ENCODE measurements around the gene CHD3.
A peak's percentile ranks its signal among the peaks of the same experiment; 100 is the strongest.
"Not testable (repeated sequence)": the region's sequence is repeated elsewhere in the genome, so short reads cannot be mapped to it uniquely, and the experiment has no call there.

CHD3 gene

DNA sequence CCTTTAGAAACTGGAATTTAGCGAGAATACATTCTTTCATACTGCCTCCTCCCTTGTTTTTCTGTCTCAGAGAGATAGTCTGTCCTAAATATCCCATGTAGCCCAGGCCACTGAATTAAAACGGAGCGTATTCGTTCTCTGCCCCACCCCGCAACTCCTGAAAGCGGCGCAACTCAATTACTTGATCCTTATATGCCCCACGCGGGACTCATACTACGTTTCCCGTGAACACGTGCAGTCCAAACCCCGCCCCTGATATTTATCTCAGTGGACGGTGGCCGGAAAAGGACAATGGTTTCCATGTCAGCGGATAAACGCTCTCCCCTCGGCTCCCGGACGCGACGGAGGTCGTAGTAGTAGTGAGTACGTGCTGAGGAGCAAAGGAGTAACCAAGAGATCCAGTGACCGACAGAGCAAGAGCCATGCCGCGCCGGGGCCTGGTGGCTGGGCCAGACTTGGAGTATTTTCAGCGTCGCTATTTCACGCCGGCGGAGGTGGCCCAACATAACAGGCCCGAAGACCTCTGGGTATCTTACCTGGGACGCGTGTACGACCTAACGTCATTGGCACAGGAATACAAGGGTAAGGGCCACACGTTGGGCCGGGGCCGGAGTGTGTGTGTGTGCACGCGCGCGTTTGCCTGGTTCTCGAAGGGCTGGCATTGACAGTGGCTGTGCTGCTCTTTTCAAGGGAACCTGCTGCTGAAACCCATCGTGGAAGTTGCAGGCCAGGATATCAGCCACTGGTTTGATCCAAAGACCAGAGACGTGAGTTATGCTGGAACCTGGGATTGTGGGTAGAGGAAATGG is 30.7 kb upstream of the CHD3 start, which contains the start of gene CYB5D1:
CYB5D1 (plus strand) TSS at position 291 of the 809 bp plus-strand sequence; CDS start at position 423, 132 bp downstream.
- no peaks in the 10 kb centered on the region for H3K27me3 ChIP-seq (replicated peaks; ENCODE audit: control insufficient read depth, insufficient read depth, low read length)
- peak; percentile 97 for DNase-seq (ENCODE audit: low read depth)
- no peaks in the 10 kb centered on the region for H3K9me3 ChIP-seq (ENCODE audit: control insufficient read depth, low read length)
- peak within 1 kb of the TSS; percentile 97 for H3K9ac ChIP-seq (ENCODE audit: low read length)
- H3K4me3 ChIP-seq (ENCODE audit: low read length): peak within 1 kb of the TSS; percentile 82
- peaks cover 9% of the 10 kb centered on the region for H3K36me3 ChIP-seq (ENCODE audit: control insufficient read depth, insufficient read depth, low read length, severe bottlenecking)
- H3K4me1 ChIP-seq (ENCODE audit: control insufficient read depth, insufficient read depth, low read length): peaks cover 28% of the 10 kb centered on the region

DNA sequence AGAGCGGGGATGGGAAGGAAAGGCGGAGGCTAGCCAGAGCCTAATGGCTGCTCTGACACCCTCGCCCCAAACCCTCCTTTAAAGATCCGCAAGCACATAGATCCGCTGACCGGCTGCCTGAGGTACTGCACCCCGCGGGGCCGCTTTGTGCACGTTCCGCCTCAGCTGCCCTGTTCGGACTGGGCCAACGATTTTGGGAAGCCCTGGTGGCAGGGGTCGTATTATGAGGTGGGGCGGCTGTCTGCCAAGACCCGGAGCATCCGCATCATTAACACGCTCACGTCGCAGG is 30.1 kb upstream of the CHD3 start:
- Histone ChIP-seq H3K9ac (ENCODE audit: low read length) (peak overlapping the region; percentile 97), H3K36me3 (ENCODE audit: control insufficient read depth, insufficient read depth, low read length, severe bottlenecking) (peaks cover 4% of the 10 kb centered on the region), H3K4me1 (ENCODE audit: control insufficient read depth, insufficient read depth, low read length) (peaks cover 28% of the 10 kb centered on the region), H3K27me3 (replicated peaks; ENCODE audit: control insufficient read depth, insufficient read depth, low read length) (no peaks in the 10 kb centered on the region), H3K9me3 (ENCODE audit: control insufficient read depth, low read length) (no peaks in the 10 kb centered on the region), H3K4me3 (ENCODE audit: low read length) (peak overlapping the region; percentile 82)
- DNase-seq (ENCODE audit: low read depth): peak; percentile 80

DNA sequence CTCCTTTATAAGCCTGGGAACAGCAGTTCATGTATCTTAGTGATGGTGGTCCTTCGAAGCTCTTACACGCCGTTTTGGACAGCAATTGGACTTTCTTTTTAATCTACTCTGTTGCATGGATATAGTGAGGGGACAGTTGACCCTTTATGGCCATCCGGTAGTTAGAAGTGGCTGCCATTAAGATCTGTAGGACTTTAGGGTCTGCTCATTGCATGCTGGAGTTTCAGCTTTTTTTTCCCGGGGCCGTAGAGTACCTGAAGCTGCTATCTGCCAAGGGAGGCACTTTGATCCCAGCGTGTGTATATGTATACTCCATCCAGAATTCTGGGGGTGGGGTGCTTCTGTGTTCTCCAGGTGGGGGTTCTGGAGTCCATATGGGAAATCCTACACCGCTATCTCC is 29.6 kb upstream of the CHD3 start:
- DNase-seq (ENCODE audit: low read depth): no peak
- Histone ChIP-seq H3K9ac (ENCODE audit: low read length) (peak overlapping the region; percentile 97), H3K36me3 (ENCODE audit: control insufficient read depth, insufficient read depth, low read length, severe bottlenecking) (peaks cover 7% of the 10 kb centered on the region), H3K4me1 (ENCODE audit: control insufficient read depth, insufficient read depth, low read length) (peaks cover 28% of the 10 kb centered on the region), H3K9me3 (ENCODE audit: control insufficient read depth, low read length) (no peaks in the 10 kb centered on the region), H3K4me3 (ENCODE audit: low read length) (peak overlapping the region; percentile 82), H3K27me3 (replicated peaks; ENCODE audit: control insufficient read depth, insufficient read depth, low read length) (no peaks in the 10 kb centered on the region)

DNA sequence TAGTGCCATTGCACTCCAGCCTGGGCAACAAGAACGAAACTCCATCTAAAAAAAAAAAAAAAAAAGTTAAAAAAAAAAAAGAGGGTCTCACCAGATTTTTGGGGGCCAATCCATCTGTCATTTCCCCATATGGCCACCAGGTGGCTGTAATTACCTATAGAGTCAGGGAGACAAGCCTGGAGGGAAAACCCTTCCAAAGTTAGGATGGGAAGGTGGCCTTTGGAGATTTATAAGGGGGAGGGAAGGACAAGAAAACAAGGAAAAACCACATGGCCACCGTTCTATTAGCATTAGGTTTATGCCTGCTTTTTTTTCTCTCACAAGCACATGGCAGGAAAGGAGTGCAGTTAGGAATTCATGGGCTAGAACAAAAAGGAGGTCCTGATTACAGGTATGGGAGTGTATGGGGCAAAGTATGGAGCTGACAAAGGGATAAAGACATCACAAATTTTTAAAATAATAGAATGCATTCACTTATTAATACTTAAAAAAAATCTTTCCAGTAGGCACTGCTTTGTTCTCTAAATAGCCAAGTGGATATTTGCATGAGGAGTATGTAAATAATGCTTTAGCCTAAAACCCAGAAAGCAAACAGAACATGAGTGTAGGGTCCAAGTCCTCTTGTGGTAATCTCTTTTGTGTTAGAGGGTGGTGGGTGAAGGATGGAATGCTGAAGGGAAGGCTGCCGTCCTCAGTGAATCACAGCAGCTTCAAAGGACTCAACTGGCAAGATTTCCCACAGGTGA is 25.7 kb upstream of the CHD3 start:
- H3K27me3 ChIP-seq (replicated peaks; ENCODE audit: control insufficient read depth, insufficient read depth, low read length): no peaks in the 10 kb centered on the region
- H3K9ac ChIP-seq (ENCODE audit: low read length): no peak overlapping the region
- peaks cover 11% of the 10 kb centered on the region for H3K4me1 ChIP-seq (ENCODE audit: control insufficient read depth, insufficient read depth, low read length)
- no peaks in the 10 kb centered on the region for H3K9me3 ChIP-seq (ENCODE audit: control insufficient read depth, low read length)
- no peak overlapping the region for H3K4me3 ChIP-seq (ENCODE audit: low read length)
- peak; percentile 83 for DNase-seq (ENCODE audit: low read depth)
- peaks cover 10% of the 10 kb centered on the region for H3K36me3 ChIP-seq (ENCODE audit: control insufficient read depth, insufficient read depth, low read length, severe bottlenecking)

DNA sequence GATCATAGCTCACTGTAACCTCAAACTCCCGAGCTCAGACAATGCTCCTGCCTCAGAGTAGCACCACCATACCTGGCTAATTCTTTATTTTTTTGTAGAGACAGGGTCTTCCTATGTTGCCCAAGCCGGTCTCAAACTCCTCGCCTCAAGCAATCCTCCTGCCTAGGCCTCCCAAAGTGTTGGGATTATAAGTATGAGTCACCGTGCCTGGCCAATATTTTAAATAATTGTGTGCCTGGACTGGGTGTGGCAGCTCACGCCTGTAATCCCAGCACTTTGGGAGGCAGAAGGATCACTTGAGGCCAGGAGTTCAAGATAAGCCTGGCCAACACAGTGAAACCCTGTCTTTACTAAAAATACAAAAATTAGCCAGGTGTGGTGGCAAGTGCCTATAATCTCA is 24.2 kb upstream of the CHD3 start:
- H3K4me3 ChIP-seq (ENCODE audit: low read length); H3K9me3 ChIP-seq (ENCODE audit: control insufficient read depth, low read length); H3K27me3 ChIP-seq (replicated peaks; ENCODE audit: control insufficient read depth, insufficient read depth, low read length); H3K36me3 ChIP-seq (ENCODE audit: control insufficient read depth, insufficient read depth, low read length, severe bottlenecking); DNase-seq (ENCODE audit: low read depth); H3K4me1 ChIP-seq (ENCODE audit: control insufficient read depth, insufficient read depth, low read length); H3K9ac ChIP-seq (ENCODE audit: low read length): not testable (repeated sequence)

DNA sequence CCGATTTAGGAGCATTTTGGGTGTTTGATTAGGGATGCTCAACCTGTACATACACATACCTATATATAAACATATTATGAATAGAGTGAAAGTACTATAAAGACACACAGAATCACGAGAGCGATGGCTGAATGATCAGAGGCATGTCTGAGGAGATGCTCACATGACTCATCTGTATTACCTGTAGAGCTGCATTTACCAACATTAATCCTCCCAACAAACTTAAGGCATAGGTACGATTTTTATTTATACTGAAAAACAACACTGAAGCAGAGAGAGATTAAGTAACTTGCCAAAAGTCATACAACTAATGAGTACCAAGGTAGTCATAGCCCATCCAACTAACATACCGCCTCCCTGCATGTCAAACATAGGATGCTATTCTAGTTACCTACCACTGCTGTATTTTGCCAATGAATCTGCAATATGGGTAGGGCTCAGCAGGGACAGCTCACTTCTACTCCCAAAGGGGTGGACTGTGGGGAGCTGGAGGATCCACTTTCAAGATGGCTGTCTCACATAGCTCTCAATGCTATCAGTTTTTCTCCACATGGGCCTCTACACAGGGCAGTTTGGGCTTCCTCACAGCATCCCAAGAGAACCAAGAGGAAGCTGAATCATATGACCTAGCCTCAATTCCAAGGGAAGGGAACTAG is 23.5 kb upstream of the CHD3 start:
- Histone ChIP-seq H3K4me1 (ENCODE audit: control insufficient read depth, insufficient read depth, low read length) (no peaks in the 10 kb centered on the region), H3K4me3 (ENCODE audit: low read length) (no peak overlapping the region), H3K36me3 (ENCODE audit: control insufficient read depth, insufficient read depth, low read length, severe bottlenecking) (peaks cover 10% of the 10 kb centered on the region), H3K27me3 (replicated peaks; ENCODE audit: control insufficient read depth, insufficient read depth, low read length) (no peaks in the 10 kb centered on the region), H3K9me3 (ENCODE audit: control insufficient read depth, low read length) (no peaks in the 10 kb centered on the region), H3K9ac (ENCODE audit: low read length) (no peak overlapping the region)
- DNase-seq (ENCODE audit: low read depth): no peak

DNA sequence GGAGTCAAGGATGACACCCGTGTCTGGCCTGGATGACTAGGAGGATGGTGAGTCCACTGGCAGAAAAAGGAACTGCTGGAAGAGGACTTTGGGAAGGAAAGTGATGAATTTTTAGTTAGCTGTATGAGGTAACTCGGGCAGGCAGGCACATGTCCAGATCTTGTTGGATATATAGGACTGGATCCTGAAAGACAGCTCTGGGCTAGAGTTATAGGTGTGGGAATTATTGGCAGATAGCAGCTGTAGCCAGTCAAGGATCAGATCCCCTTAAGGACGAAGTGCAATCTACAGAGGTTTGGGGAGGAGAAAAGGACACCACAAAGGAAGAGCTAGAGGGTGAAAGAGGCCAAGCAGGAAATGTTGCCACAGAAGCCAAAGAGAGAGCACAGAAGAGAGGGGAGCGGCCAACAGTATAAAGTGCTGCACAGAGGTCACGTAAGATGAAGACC is 20.7 kb upstream of the CHD3 start:
- DNase-seq (ENCODE audit: low read depth): no peak
- H3K9me3 ChIP-seq (ENCODE audit: control insufficient read depth, low read length): no peaks in the 10 kb centered on the region
- peaks cover 7% of the 10 kb centered on the region for H3K36me3 ChIP-seq (ENCODE audit: control insufficient read depth, insufficient read depth, low read length, severe bottlenecking)
- no peak overlapping the region for H3K4me3 ChIP-seq (ENCODE audit: low read length)
- no peaks in the 10 kb centered on the region for H3K4me1 ChIP-seq (ENCODE audit: control insufficient read depth, insufficient read depth, low read length)
- H3K27me3 ChIP-seq (replicated peaks; ENCODE audit: control insufficient read depth, insufficient read depth, low read length): no peaks in the 10 kb centered on the region
- no peak overlapping the region for H3K9ac ChIP-seq (ENCODE audit: low read length)

DNA sequence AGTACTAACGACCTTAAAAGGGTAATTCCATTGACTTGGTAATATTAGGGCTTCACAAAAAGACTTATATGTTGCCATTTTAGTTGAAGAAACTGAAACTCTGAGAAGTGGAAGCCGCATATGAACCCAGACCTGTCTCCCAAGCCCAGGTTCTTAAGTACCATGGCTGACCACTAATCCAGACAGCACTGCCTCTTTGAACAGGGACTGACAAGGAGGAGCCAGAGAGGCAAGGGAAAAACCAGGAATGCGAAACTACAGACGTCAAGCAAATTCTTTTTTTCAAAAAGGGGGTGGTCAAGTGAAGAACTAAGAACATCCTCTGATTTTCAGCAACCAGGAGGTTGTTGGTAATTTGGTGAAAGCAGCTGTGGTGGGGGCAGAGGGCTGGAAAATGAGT is 15.5 kb upstream of the CHD3 start:
- Histone ChIP-seq H3K4me1 (ENCODE audit: control insufficient read depth, insufficient read depth, low read length) (no peaks in the 10 kb centered on the region), H3K27me3 (replicated peaks; ENCODE audit: control insufficient read depth, insufficient read depth, low read length) (no peaks in the 10 kb centered on the region), H3K9me3 (ENCODE audit: control insufficient read depth, low read length) (no peaks in the 10 kb centered on the region), H3K9ac (ENCODE audit: low read length) (no peak overlapping the region), H3K4me3 (ENCODE audit: low read length) (no peak overlapping the region), H3K36me3 (ENCODE audit: control insufficient read depth, insufficient read depth, low read length, severe bottlenecking) (no peaks in the 10 kb centered on the region)
- no peak for DNase-seq (ENCODE audit: low read depth)

DNA sequence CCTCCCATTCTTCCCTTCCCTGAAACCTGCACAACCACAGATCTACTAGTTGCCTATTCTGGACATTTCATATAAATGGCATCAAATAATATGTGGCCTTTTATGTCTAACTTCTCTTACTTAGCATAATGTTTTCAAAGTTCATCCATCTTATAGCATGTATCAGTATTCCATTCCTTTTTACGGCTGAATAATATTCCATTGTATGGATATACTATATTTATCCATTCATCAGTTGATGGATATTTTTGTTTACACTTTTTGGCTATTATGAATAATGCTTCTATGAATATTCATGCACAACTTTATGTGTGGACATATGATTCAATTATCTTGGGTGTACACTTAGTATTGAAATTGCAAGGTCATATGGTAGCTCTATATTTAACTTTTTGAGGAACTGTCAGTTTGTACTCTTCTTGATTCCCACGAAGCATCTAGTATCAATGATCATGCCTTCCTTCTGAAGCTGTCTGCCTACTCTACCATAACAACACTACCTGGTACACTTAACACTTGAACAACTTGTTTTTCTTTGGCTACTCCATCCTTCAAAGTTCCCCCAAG is 12.7 kb upstream of the CHD3 start:
- H3K27me3 ChIP-seq (replicated peaks; ENCODE audit: control insufficient read depth, insufficient read depth, low read length): no peaks in the 10 kb centered on the region
- no peak overlapping the region for H3K9ac ChIP-seq (ENCODE audit: low read length)
- H3K9me3 ChIP-seq (ENCODE audit: control insufficient read depth, low read length): no peaks in the 10 kb centered on the region
- DNase-seq (ENCODE audit: low read depth): no peak
- H3K36me3 ChIP-seq (ENCODE audit: control insufficient read depth, insufficient read depth, low read length, severe bottlenecking): peaks cover 13% of the 10 kb centered on the region
- no peaks in the 10 kb centered on the region for H3K4me1 ChIP-seq (ENCODE audit: control insufficient read depth, insufficient read depth, low read length)
- H3K4me3 ChIP-seq (ENCODE audit: low read length): no peak overlapping the region

DNA sequence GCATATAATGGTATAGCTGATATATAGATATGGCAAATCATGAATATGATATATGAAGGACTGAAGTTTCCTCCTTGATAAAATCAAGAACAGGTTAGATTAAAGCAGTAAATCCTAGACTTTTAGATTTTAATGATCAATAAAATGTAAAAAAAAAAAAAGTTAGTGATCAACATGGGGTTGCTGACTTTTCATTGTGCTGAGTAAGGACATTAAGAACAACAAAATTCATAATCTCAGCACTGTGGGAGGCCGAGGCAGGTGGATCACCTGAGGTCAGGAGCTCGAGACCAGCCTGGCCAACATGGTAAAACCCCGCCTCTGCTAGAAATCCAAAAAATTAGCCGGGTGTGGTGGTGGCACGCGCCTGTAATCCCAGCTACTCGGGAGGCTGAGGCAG is 10.4 kb upstream of the CHD3 start:
- H3K27me3 ChIP-seq (replicated peaks; ENCODE audit: control insufficient read depth, insufficient read depth, low read length): no peaks in the 10 kb centered on the region
- H3K4me1 ChIP-seq (ENCODE audit: control insufficient read depth, insufficient read depth, low read length): no peaks in the 10 kb centered on the region
- DNase-seq (ENCODE audit: low read depth): no peak
- no peak overlapping the region for H3K9ac ChIP-seq (ENCODE audit: low read length)
- H3K36me3 ChIP-seq (ENCODE audit: control insufficient read depth, insufficient read depth, low read length, severe bottlenecking): peaks cover 19% of the 10 kb centered on the region
- H3K4me3 ChIP-seq (ENCODE audit: low read length): no peak overlapping the region
- H3K9me3 ChIP-seq (ENCODE audit: control insufficient read depth, low read length): no peaks in the 10 kb centered on the region

Data from adipocyte (in vitro differentiated cells).